Transverse colon (tissue), 4 donors: Measurements from ENCODE around the gene RGS6.

Source experiments
- CTCF ChIP-seq, 5 experiments: fragments of 200-600 bp in 3 of 5; fragments of 450-650 bp in 2 of 5; sonication (generic) in 3 of 5; IDR thresholded peaks; 1 replicate in 2 of 5; 2 replicates in 3 of 5; pipeline ENCODE4 v1.5.1; 2016 to 2017; ENCODE audit warnings: antibody characterized with exemption in 5 of 5, inconsistent platforms in 3 of 5, mild to moderate bottlenecking in 2 of 5, moderate library complexity in 1 of 5
- EP300 ChIP-seq: sonication (generic); formaldehyde crosslinking; IDR thresholded peaks from one replicate; pipeline ENCODE4 v1.6.1; 2017; ENCODE audit warnings: antibody characterized with exemption, low read depth
- POLR2A ChIP-seq: fragments of 450-650 bp; IDR thresholded peaks from one replicate; pipeline ENCODE4 v1.6.1; 2016; ENCODE audit warnings: antibody characterized with exemption, mild to moderate bottlenecking, moderate library complexity
- POLR2AphosphoS5 ChIP-seq, 3 donors: sonication (generic); formaldehyde crosslinking; IDR thresholded peaks; one replicate each; pipeline ENCODE4 v1.6.1; 2016; ENCODE audit warnings: antibody characterized with exemption in 3 of 3

DNA sequence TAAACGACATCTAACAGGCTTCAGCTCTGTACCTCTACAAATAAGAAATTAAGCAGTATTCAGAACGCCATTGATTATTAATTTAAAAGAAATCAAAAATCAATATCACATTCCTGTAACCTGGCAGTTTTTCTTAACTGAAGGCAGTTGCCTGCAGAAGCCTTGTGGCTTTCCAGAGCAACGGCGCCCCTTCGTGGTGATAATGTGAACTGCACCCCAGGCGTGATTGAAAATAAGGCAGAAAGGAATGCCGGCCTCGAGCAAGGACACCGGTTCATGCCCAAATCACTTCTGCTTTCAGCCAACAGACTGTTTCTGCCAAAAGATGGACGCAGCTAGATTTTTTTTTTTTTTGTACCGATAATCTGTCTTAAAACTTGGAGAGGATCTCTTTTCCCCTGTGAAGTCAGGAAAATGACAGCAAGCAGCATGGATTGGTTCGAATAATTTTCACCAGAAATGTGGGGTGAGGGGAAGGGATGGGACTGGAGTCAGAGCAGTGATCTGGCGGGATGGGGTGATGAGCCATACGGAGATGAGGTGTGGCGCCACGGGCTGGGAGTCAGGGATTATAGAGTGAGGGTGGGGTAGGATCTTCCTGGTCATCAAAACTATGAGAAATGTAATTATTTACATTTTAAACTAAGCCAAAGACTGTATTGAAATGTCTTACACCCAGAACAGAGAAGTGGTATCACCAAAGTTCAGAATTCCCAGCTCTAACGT lies 488.7 kb downstream of the RGS6 start:
- peak; percentile 75 to 95 (median 87) for TF ChIP-seq CTCF (IDR thresholded peaks at IDR 0.05)
- no peak for TF ChIP-seq EP300
- TF ChIP-seq POLR2A = no peak
- TF ChIP-seq POLR2AphosphoS5 (IDR thresholded peaks at IDR 0.05) = no peak
